H9 (cell line): ENCODE data around the gene CALML4. TPM values are rescaled to one million over a fixed set of nuclear protein-coding genes. Genes with fewer than 3 reads are reported as not detected.

Experiments used
- DNase-seq: peaks from one replicate; pipeline ENCODE4 v3.0.0-alpha.2; 2017
- H2AFZ ChIP-seq: one replicate; pipeline ENCODE4 v1.6.1; 2013; ENCODE audit warnings: mild to moderate bottlenecking, low read length, control low read depth, moderate library complexity
- H2AK5ac ChIP-seq: 2 replicates; pipeline ENCODE4 v1.6.1; 2013; ENCODE audit warnings: low read length, control low read depth, mixed read lengths; ENCODE audit not compliant: insufficient read length
- H2BK120ac ChIP-seq: one replicate; pipeline ENCODE4 v1.6.1; 2013; ENCODE audit warnings: low read depth, mild to moderate bottlenecking, low read length, control low read depth, inconsistent platforms; ENCODE audit not compliant: poor library complexity, severe bottlenecking
- H2BK12ac ChIP-seq: 2 replicates; pipeline ENCODE4 v1.6.1; 2013; ENCODE audit warnings: low read length, control low read depth, mixed read lengths, low read depth; ENCODE audit not compliant: insufficient read length
- H2BK15ac ChIP-seq: 2 replicates; pipeline ENCODE4 v1.6.1; 2013; ENCODE audit warnings: low read depth, low read length, control low read depth
- H2BK20ac ChIP-seq: one replicate; pipeline ENCODE4 v1.6.1; 2013; ENCODE audit warnings: low read depth, mild to moderate bottlenecking, low read length, control low read depth, inconsistent platforms; ENCODE audit not compliant: poor library complexity, severe bottlenecking
- H2BK5ac ChIP-seq: 2 replicates; pipeline ENCODE4 v1.6.1; 2013; ENCODE audit warnings: low read length, control low read depth, mixed read lengths; ENCODE audit not compliant: insufficient read length
- H3K14ac ChIP-seq: 2 replicates; pipeline ENCODE4 v1.6.1; 2013; ENCODE audit warnings: low read length, control low read depth; ENCODE audit not compliant: insufficient read depth
- H3K18ac ChIP-seq: 2 replicates; pipeline ENCODE4 v1.6.1; 2013; ENCODE audit warnings: low read depth, mild to moderate bottlenecking, mixed read lengths, low read length, control low read depth; ENCODE audit not compliant: insufficient read length
- H3K23ac ChIP-seq: 2 replicates; pipeline ENCODE4 v1.6.1; 2013; ENCODE audit warnings: low read length, control low read depth, mixed read lengths, low read depth; ENCODE audit not compliant: insufficient read length
- H3K23me2 ChIP-seq: 2 replicates; pipeline ENCODE4 v1.6.1; 2013; ENCODE audit warnings: low read depth, mild to moderate bottlenecking, mixed read lengths, low read length, control low read depth; ENCODE audit not compliant: insufficient read length, poor library complexity, severe bottlenecking
- H3K27ac ChIP-seq: 2 replicates; pipeline ENCODE4 v1.5.1; 2013; ENCODE audit warnings: low read length, control low read depth, mixed read lengths, low read depth; ENCODE audit not compliant: insufficient read length
- H3K27me3 ChIP-seq: 2 replicates; pipeline ENCODE4 v1.6.1; 2013; ENCODE audit warnings: low read length, control low read depth, inconsistent platforms; ENCODE audit not compliant: insufficient read depth
- H3K4ac ChIP-seq: 2 replicates; pipeline ENCODE4 v1.6.1; 2013; ENCODE audit warnings: low read depth, mild to moderate bottlenecking, control low read depth, inconsistent platforms, low read length, moderate library complexity
- H3K4me1 ChIP-seq: 2 replicates; pipeline ENCODE4 v1.6.1; 2013; ENCODE audit warnings: low read length, control low read depth, inconsistent platforms; ENCODE audit not compliant: insufficient read depth
- H3K4me2 ChIP-seq: 2 replicates; pipeline ENCODE4 v1.6.1; 2013; ENCODE audit warnings: low read length, control low read depth, mixed read lengths; ENCODE audit not compliant: insufficient read length, insufficient read depth
- H3K56ac ChIP-seq: 2 replicates; pipeline ENCODE4 v1.6.1; 2013; ENCODE audit warnings: low read depth, mild to moderate bottlenecking, mixed read lengths, low read length, control low read depth; ENCODE audit not compliant: insufficient read length
- H3K79me1 ChIP-seq: 2 replicates; pipeline ENCODE4 v1.6.1; 2013; ENCODE audit warnings: low read depth, mild to moderate bottlenecking, moderate library complexity, low read length, control low read depth, inconsistent platforms; ENCODE audit not compliant: insufficient read depth, poor library complexity, severe bottlenecking
- H3K79me2 ChIP-seq: 2 replicates; pipeline ENCODE4 v1.6.1; 2013; ENCODE audit warnings: low read length, control low read depth, inconsistent platforms; ENCODE audit not compliant: insufficient read depth
- H3K9ac ChIP-seq: 2 replicates; pipeline ENCODE4 v1.6.1; 2013; ENCODE audit warnings: low read length, control low read depth, mixed read lengths; ENCODE audit not compliant: insufficient read length; ENCODE audit errors: extremely low read depth
- H3K9me3 ChIP-seq: one replicate; pipeline ENCODE4 v1.6.1; 2013; ENCODE audit warnings: low read depth, low read length, inconsistent platforms; ENCODE audit not compliant: control insufficient read depth
- H3T11ph ChIP-seq: one replicate; pipeline ENCODE4 v1.6.1; 2013; ENCODE audit warnings: mild to moderate bottlenecking, low read length, control low read depth, inconsistent platforms
- H4K20me1 ChIP-seq: one replicate; pipeline ENCODE4 v1.6.1; 2013; ENCODE audit not compliant: control insufficient read depth, insufficient read length, insufficient read depth
- H4K5ac ChIP-seq: 2 replicates; pipeline ENCODE4 v1.6.1; 2013; ENCODE audit warnings: low read depth, mild to moderate bottlenecking, mixed read lengths, low read length, control low read depth; ENCODE audit not compliant: insufficient read length
- H4K8ac ChIP-seq: replicated peaks from 2 replicates; pipeline ENCODE4 v1.6.1; 2013; ENCODE audit warnings: low read length, control low read depth, mixed read lengths, low read depth; ENCODE audit not compliant: insufficient read length
- H4K91ac ChIP-seq: 2 replicates; pipeline ENCODE4 v1.6.1; 2013; ENCODE audit warnings: low read depth, mild to moderate bottlenecking, moderate library complexity, mixed read lengths, low read length, control low read depth; ENCODE audit not compliant: insufficient read length
- H3K27ac Mint-ChIP-seq, 3 experiments: 2 replicates in 2 of 3; 3 replicates in 1 of 3; pipeline ENCODE4 v1.8.0; 2020 to 2021; ENCODE audit warnings: mixed read lengths in 3 of 3, mild to moderate bottlenecking in 1 of 3, moderate library complexity in 1 of 3
- H3K27me3 Mint-ChIP-seq: 2 replicates; pipeline ENCODE4 v1.8.0; 2021; ENCODE audit warnings: low read depth, mild to moderate bottlenecking, moderate library complexity, mixed read lengths
- H3K36me3 Mint-ChIP-seq, 3 experiments: 2 replicates in 2 of 3; 3 replicates in 1 of 3; pipeline ENCODE4 v1.8.0; 2020 to 2021; ENCODE audit warnings: low read depth in 3 of 3, mixed read lengths in 3 of 3; ENCODE audit not compliant: insufficient read depth in 1 of 3
- H3K4me1 Mint-ChIP-seq, 2 experiments: 2 replicates each; pipeline ENCODE4 v1.8.0; 2020; ENCODE audit warnings: mixed read lengths in 2 of 2
- H3K4me3 Mint-ChIP-seq, 2 experiments: 2 replicates in 1 of 2; 3 replicates in 1 of 2; pipeline ENCODE4 v1.8.0; 2020 to 2021; ENCODE audit warnings: mild to moderate bottlenecking in 2 of 2, mixed read lengths in 2 of 2, moderate library complexity in 1 of 2
- H3K9me3 Mint-ChIP-seq, 2 experiments: 2 replicates in 1 of 2; 3 replicates in 1 of 2; pipeline ENCODE4 v1.8.0; 2020; ENCODE audit warnings: mild to moderate bottlenecking in 2 of 2, mixed read lengths in 2 of 2, moderate library complexity in 1 of 2
- CTCF ChIP-seq: fragments of 200-600 bp; sonication (generic); conservative IDR thresholded peaks from 3 replicates; pipeline ENCODE4 v1.8.0; 2021; ENCODE audit warnings: antibody characterized with exemption, mild to moderate bottlenecking
- WGBS: extraction: QIAGEN DNeasy Blood & Tissue Kit; methylation state at CpG from one replicate; pipeline ENCODE4 v1.1.7; 2013; ENCODE audit warnings: missing lambda C conversion rate, low lambda C conversion rate, mixed read lengths; ENCODE audit not compliant: insufficient read length; ENCODE audit errors: extremely low coverage; 5-methylcytosine and 5-hydroxymethylcytosine counted together
- total RNA-seq: library from RNA; stranded (reverse); gene quantifications from 2 replicates; pipeline ENCODE4 v1.2.1, GENCODE V29; 2021

CALML4 gene
- total RNA-seq, 1 experiment from 2014 or later = 11.8 TPM

GRCh38 chr15:68197170-68197492, 8.0 kb downstream of the CALML4 start:
- Histone ChIP-seq H3K18ac (no peak overlapping the region), H3K4ac (no peak overlapping the region), H4K8ac (no peak overlapping the region), H3K56ac (no peak overlapping the region), H3K79me1 (no peaks in the 10 kb centered on the region), H2BK15ac (no peak overlapping the region), H3K9ac (no peak overlapping the region), H2BK12ac (no peak overlapping the region), H3K4me2 (no peak overlapping the region), H3K9me3 (no peaks in the 10 kb centered on the region), H2BK120ac (no peak overlapping the region), H3K23ac (no peak overlapping the region), H3K14ac (no peak overlapping the region; the same call in 1 of the 2 replicates), H2BK20ac (no peak overlapping the region), H2AFZ (no peak overlapping the region), H3K4me1 (no peaks in the 10 kb centered on the region; the same call in 1 of the 2 replicates), H3K79me2 (no peaks in the 10 kb centered on the region), H3K27me3 (no peaks in the 10 kb centered on the region), H4K20me1 (no peaks in the 10 kb centered on the region), H4K91ac (no peak overlapping the region), H2AK5ac (no peak overlapping the region), H2BK5ac (no peak overlapping the region), H3K27ac (no peak overlapping the region), H4K5ac (no peak overlapping the region), H3T11ph (no peak overlapping the region), H3K23me2 (no peaks in the 10 kb centered on the region)
- WGBS = no CpG with 5 or more reads among the region's 8 CpGs
- no peak for TF ChIP-seq CTCF
- Mint-ChIP-seq H3K36me3 (peaks cover 11 to 35% (median 17%) of the 10 kb centered on the region in 3 experiments; a peak in 6 of 7 replicates), H3K9me3 (no peaks in the 10 kb centered on the region), H3K4me1 (peaks cover 20 to 33% of the 10 kb centered on the region in 2 experiments), H3K27me3 (no peaks in the 10 kb centered on the region; the same call in none of the 2 replicates), H3K4me3 (no peak overlapping the region), H3K27ac (peak overlapping the region in 2 of 3 experiments; percentile 46 to 80; a peak in 2 of 7 replicates)
- no peak for DNase-seq
